OCI-LY1 (cell line): ENCODE results near the gene SLC27A4.

Experiments
- H2AFZ ChIP-seq: fragments of 200-600 bp; sonication (generic), shearing (Covaris generic); 2 replicates; pipeline ENCODE4 v1.6.0; 2014; ENCODE audit warnings: antibody characterized with exemption, mild to moderate bottlenecking, low read length
- H3F3A ChIP-seq: fragments of 200-600 bp; sonication (generic), shearing (Covaris generic); 2 replicates; pipeline ENCODE4 v1.6.0; 2014; ENCODE audit warnings: mild to moderate bottlenecking, antibody characterized with exemption, low read length, moderate library complexity; ENCODE audit not compliant: insufficient read depth
- H3K27ac ChIP-seq: fragments of 200-600 bp; sonication (generic); 2 replicates; pipeline ENCODE4 v1.5.1; 2014; ENCODE audit warnings: low read length, mixed run types, mild to moderate bottlenecking, low read depth; ENCODE audit not compliant: poor library complexity, severe bottlenecking
- H3K27me3 ChIP-seq: fragments of 200-600 bp; sonication (generic); 2 replicates; pipeline ENCODE4 v1.6.0; 2014; ENCODE audit warnings: antibody characterized with exemption, mild to moderate bottlenecking, low read length, moderate library complexity; ENCODE audit not compliant: insufficient read depth
- H3K36me3 ChIP-seq: fragments of 200-600 bp; sonication (generic); 2 replicates; pipeline ENCODE4 v1.6.1; 2014; ENCODE audit warnings: mild to moderate bottlenecking, antibody characterized with exemption, low read length, moderate library complexity, mixed read lengths; ENCODE audit not compliant: insufficient read depth
- H3K4me1 ChIP-seq: fragments of 200-600 bp; sonication (generic); 2 replicates; pipeline ENCODE4 v1.5.1; 2014; ENCODE audit warnings: mild to moderate bottlenecking, low read length, moderate library complexity; ENCODE audit not compliant: insufficient read depth, severe bottlenecking
- H3K4me2 ChIP-seq: fragments of 200-600 bp; sonication (generic), shearing (Covaris generic); 2 replicates; pipeline ENCODE4 v1.6.1; 2014; ENCODE audit warnings: low read length
- H3K4me3 ChIP-seq: fragments of 200-600 bp; sonication (generic); 2 replicates; pipeline ENCODE4 v1.5.1; 2014; ENCODE audit warnings: low read length, low read depth, mild to moderate bottlenecking, mixed read lengths; ENCODE audit not compliant: poor library complexity, severe bottlenecking
- H3K79me2 ChIP-seq: fragments of 200-600 bp; shearing (Covaris generic); 2 replicates; pipeline ENCODE4 v1.6.1; 2016; ENCODE audit warnings: mixed run types, low read length, mixed read lengths; ENCODE audit not compliant: insufficient read depth
- H3K9ac ChIP-seq: fragments of 200-600 bp; sonication (generic), shearing (Covaris generic); 2 replicates; pipeline ENCODE4 v1.6.1; 2014; ENCODE audit warnings: mild to moderate bottlenecking, low read length, mixed read lengths
- H3K9me2 ChIP-seq: fragments of 200-600 bp; sonication (generic), shearing (Covaris generic); 2 replicates; pipeline ENCODE4 v1.6.1; 2014; ENCODE audit warnings: low read depth, mild to moderate bottlenecking, low read length, mixed read lengths
- H3K9me3 ChIP-seq: fragments of 200-600 bp; shearing (Covaris generic); 2 replicates; pipeline ENCODE4 v1.6.1; 2014; ENCODE audit warnings: low read length, mixed read lengths
- H4K20me1 ChIP-seq: fragments of 200-600 bp; sonication (generic), shearing (Covaris generic); 2 replicates; pipeline ENCODE4 v1.6.0; 2016; ENCODE audit warnings: mild to moderate bottlenecking, low read length; ENCODE audit not compliant: insufficient read depth
- EZH2 ChIP-seq: fragments of 200-600 bp; sonication (generic), shearing (Covaris generic); IDR thresholded peaks from 2 replicates; pipeline ENCODE4 v1.8.0; 2017; ENCODE audit warnings: borderline replicate concordance, mixed run types, mild to moderate bottlenecking, antibody characterized with exemption, low read length, moderate library complexity, mixed read lengths
- TF ChIP-seq, protein P1 (sequence below): fragments of 200-600 bp; sonication (generic), shearing (Covaris generic); IDR thresholded peaks from 2 replicates; pipeline ENCODE4 v1.5.1; 2017; ENCODE audit warnings: mild to moderate bottlenecking, antibody characterized with exemption, low read length, moderate library complexity, mixed read lengths

Gene SLC27A4

DNA sequence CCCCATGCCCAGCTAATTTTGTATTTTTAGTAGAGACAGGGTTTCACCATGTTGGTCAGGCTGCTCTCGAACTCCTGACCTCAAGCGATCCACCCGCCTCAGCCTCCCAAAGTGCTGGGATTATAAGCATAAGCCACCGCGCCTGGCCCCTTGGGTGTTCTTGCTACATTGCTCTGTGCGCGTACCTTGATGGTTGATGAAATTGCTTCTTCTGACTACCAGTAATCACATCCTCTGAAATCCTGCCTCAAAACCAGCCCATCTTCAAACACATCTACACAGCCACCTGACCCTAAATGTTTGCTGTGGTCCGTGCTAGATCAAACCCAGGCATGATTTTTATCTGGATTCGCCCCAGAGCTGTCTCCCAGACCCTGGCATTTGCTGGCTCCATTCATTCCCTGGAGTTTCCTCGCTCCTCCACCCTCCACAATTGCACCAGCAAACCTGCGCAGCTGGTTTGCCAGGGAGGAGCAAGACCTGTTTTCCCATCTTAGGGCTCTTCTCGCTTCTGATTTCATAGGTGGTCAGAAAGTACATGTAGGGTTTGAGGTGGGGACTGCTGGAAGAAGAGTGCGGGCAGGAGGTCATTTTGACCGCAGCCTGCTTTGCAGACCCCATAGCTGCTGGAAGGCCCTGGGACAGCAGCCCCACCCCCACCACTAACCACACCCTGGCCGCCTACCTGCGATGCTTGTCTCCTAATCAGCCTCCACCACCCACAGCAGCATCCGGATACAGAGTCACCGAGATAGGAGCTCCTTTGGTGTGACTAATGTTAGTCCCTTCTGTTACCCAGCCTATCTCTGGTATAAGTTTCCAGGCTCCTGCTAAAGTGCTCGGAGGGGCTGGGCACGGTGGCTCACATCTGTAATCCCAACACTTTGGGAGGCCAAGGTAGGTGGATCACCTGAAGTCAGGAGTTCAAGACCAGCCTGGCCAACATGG is 41.5 kb upstream of the SLC27A4 start:
- H2AFZ ChIP-seq = no peak overlapping the region
- H3K27ac ChIP-seq = no peak overlapping the region
- no peak overlapping the region for H3K4me2 ChIP-seq
- H3K4me3 ChIP-seq = no peak overlapping the region
- H3K36me3 ChIP-seq = no peaks in the 10 kb centered on the region
- H4K20me1 ChIP-seq = no peaks in the 10 kb centered on the region
- H3K27me3 ChIP-seq = no peaks in the 10 kb centered on the region
- H3F3A ChIP-seq = no peaks in the 10 kb centered on the region
- H3K9ac ChIP-seq = no peak overlapping the region
- H3K9me2 ChIP-seq = no peaks in the 10 kb centered on the region
- TF ChIP-seq, protein P1, sequence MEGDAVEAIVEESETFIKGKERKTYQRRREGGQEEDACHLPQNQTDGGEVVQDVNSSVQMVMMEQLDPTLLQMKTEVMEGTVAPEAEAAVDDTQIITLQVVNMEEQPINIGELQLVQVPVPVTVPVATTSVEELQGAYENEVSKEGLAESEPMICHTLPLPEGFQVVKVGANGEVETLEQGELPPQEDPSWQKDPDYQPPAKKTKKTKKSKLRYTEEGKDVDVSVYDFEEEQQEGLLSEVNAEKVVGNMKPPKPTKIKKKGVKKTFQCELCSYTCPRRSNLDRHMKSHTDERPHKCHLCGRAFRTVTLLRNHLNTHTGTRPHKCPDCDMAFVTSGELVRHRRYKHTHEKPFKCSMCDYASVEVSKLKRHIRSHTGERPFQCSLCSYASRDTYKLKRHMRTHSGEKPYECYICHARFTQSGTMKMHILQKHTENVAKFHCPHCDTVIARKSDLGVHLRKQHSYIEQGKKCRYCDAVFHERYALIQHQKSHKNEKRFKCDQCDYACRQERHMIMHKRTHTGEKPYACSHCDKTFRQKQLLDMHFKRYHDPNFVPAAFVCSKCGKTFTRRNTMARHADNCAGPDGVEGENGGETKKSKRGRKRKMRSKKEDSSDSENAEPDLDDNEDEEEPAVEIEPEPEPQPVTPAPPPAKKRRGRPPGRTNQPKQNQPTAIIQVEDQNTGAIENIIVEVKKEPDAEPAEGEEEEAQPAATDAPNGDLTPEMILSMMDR = no peak
- no peak for TF ChIP-seq EZH2
- H3K9me3 ChIP-seq = no peaks in the 10 kb centered on the region
- H3K79me2 ChIP-seq = no peaks in the 10 kb centered on the region
- peaks cover 10% of the 10 kb centered on the region for H3K4me1 ChIP-seq

DNA sequence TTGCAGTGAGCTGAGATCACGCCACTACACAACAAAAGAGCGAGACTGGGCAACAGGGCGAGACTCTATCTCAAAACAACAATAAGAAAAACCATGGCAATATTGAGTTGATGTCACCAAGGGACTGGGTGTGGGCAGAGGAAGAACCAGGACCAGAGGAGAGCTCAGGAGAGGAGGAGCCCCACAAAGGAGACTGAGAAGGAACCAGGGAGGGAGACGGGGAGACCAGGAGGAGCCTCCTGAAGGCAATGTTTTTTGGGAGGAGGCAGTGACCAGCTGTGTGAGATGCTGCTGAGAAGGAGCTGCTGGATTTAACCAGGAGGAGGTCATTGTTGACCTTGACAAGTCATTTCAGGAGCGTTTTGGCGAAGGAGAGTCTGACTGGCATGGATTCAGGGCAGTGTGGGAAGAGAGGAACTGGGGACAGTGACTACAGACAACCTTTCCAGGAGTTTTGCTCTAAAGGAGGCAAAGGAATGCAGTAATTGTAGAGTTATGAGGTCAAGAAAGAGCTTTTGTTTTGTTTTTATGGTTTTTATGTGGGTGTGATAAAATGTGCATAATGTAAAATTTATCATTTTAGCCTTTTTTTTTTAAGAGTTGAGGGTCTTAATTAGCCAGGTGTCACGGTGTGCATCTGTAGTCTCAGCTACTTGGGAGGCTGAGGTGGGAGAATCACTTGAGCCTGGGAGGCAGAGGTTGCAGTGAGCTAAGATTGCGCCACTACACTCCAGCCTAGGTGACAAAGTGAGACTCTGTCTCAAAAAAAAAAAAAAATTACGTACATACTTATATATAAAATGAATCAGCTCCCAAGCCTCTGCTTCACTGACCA is 36.0 kb upstream of the SLC27A4 start:
- no peak for TF ChIP-seq EZH2
- TF ChIP-seq, protein P1 = no peak
- H3K27ac ChIP-seq = no peak overlapping the region
- no peak overlapping the region for H3K4me2 ChIP-seq
- no peak overlapping the region for H3K4me3 ChIP-seq
- H3F3A ChIP-seq = no peaks in the 10 kb centered on the region
- H3K79me2 ChIP-seq = no peaks in the 10 kb centered on the region
- peaks cover 17% of the 10 kb centered on the region for H3K36me3 ChIP-seq
- H3K9ac ChIP-seq = no peak overlapping the region
- no peaks in the 10 kb centered on the region for H3K9me3 ChIP-seq
- H3K4me1 ChIP-seq = no peaks in the 10 kb centered on the region
- no peaks in the 10 kb centered on the region for H3K9me2 ChIP-seq
- H2AFZ ChIP-seq = no peak overlapping the region
- no peaks in the 10 kb centered on the region for H3K27me3 ChIP-seq
- no peaks in the 10 kb centered on the region for H4K20me1 ChIP-seq

DNA sequence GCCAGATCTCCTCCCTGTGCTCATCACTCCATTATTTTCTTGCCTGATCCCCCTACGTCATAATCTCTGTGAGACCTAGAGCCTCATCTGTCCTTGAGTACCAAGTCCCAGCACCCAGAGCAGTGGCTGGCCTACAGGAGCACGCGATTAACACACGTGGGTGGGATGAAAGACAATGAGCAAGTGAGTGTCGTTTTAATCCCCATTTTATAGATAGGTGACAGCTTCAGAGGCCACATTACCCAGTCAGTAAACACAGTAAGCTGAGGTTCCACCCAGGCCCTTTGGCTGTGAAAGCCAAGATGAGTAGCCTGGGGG is 35.4 kb upstream of the SLC27A4 start:
- Histone ChIP-seq H3K4me2 (no peak overlapping the region), H3K9me2 (no peaks in the 10 kb centered on the region), H3K27me3 (no peaks in the 10 kb centered on the region), H3K4me1 (no peaks in the 10 kb centered on the region), H3K79me2 (no peaks in the 10 kb centered on the region), H3F3A (no peaks in the 10 kb centered on the region), H4K20me1 (no peaks in the 10 kb centered on the region), H3K4me3 (no peak overlapping the region), H3K9me3 (no peaks in the 10 kb centered on the region), H2AFZ (no peak overlapping the region), H3K27ac (no peak overlapping the region), H3K36me3 (peaks cover 23% of the 10 kb centered on the region), H3K9ac (no peak overlapping the region)
- no peak for TF ChIP-seq EZH2
- TF ChIP-seq, protein P1 = no peak
